NCI-H1105 (cell line): ENCODE data around the gene NCLN.
"Not testable (repeated sequence)": the region's sequence is repeated elsewhere in the genome, so short reads cannot be mapped to it uniquely, and the experiment has no call there.

ENCODE experiments used
- DNase-seq: peaks from one replicate; lab custom pipeline; 2025; lab: John Stamatoyannopoulos, UW

NCLN gene

GRCh38 chr19:3198901-3199700, 13.4 kb downstream of the NCLN start:
- no peak for DNase-seq

GRCh38 chr19:3201072-3201700, 15.5 kb downstream of the NCLN start:
- no peak for DNase-seq

GRCh38 chr19:3201911-3202310, 16.2 kb downstream of the NCLN start:
- no peak for DNase-seq

DNA sequence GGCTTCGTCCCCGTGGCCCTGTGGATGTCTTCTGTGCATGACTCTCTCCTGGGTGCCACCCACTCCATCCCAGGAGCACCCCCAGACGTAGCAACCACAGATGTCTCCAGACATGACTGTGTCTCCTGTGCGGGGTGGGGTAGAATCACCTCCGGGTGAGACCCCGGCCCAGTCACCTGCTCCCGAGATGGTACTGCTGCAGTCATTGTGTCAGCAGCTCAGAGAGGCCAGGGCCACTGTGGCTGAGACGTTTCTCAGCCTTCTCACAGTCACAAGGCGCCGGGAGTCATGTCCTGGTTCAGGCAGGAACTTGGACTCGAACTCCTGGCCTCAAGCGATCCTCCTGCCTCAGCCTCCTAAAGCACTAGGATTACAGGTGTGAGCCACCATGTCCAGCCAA, 16.6 kb downstream of the NCLN start:
- no peak for DNase-seq

GRCh38 chr19:3202895-3203294, 17.2 kb downstream of the NCLN start:
- DNase-seq, result not testable (repeated sequence)

GRCh38 chr19:3203805-3204645, 18.3 kb downstream of the NCLN start:
- DNase-seq, result no peak

DNA sequence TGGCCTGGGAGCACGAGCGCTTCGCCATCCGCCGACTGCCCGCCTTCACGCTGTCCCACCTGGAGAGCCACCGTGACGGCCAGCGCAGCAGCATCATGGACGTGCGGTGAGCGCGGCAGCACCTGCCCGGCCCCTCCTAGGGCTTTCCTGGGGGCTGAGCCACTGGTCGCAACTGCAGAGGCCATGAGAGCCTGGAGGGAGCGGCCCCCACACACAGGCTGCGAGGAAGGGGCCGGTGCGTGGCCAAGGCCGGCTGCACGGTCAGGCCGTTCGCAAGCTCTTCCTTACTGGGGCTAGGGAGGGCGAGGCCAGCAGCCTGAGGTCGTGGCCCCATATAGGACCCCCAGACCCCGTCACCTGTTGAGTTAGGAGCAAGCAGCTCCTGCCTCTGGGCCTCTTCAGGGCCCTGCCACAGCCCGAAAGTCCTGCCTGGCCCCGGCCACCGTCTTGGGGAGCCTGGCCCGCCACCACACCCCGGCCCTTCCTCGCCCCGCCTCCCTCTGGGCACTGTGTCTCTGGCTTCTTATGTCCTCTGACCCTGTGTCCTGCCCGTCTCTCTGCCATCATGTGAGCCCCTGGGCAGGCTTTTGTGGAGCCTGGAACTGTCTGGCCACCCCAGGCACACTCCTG, 19.0 kb downstream of the NCLN start:
- DNase-seq, result no peak

- DNase-seq, result no peak
These were observed 20.7 kb downstream of the NCLN start for GRCh38 chr19:3206216-3206953.

DNA sequence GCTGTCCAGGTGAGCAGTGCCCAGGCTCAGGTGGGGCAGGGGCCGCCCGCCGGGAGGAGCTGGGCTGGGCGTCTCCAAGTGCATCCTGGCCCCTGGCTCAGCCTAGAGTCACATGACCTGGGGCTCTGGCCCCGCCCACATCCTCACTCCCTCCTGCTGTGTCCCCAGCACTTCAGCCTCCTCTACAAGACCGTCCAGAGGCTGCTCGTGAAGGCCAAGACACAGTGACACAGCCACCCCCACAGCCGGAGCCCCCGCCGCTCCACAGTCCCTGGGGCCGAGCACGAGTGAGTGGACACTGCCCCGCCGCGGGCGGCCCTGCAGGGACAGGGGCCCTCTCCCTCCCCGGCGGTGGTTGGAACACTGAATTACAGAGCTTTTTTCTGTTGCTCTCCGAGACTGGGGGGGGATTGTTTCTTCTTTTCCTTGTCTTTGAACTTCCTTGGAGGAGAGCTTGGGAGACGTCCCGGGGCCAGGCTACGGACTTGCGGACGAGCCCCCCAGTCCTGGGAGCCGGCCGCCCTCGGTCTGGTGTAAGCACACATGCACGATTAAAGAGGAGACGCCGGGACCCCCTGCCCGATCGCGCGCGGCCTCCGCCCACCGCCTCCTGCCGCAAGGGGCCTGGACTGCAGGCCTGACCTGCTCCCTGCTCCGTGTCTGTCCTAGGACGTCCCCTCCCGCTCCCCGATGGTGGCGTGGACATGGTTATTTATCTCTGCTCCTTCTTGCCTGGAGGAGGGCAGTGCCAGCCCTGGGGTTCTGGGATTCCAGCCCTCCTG, 21.9 kb downstream of the NCLN start:
- DNase-seq, result no peak

GRCh38 chr19:3208317-3209207, 22.8 kb downstream of the NCLN start:
- no peak for DNase-seq

DNA sequence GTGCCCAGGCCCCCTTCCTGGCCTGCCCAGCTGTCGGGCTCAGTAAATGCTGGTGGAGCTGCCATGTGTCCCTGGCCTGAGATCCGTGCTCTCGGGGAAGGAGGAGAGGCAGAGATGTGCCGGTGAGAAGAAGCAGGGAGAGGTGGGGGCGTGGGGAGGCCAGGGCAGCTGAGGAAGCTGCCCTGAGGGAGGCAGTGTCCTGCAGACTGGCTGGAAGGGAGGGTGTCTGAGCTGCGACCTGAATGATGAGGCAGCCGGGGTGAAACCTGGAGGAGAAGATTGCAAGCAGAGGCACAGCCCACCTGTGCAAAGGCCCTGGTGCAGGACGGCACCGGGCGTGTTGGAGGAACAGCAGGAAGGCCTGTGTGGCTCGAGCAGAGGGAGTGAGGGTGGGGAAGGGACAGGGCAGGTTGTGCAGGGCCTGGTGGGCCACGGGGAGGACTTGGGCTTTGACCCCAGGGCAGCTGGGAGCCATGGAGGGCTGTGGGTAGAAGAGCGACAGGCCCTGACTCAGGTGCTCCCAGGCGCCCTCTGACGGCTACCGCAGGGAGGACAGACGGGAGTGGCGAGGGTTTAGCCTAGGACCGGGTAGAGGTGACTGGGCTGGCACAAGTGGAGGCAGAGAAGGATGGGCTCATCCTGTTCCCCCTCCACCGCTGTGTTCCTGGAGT, 24.8 kb downstream of the NCLN start:
- DNase-seq, result no peak

GRCh38 chr19:3211191-3211590, 25.5 kb downstream of the NCLN start:
- DNase-seq, result no peak

GRCh38 chr19:3213159-3213558, 27.4 kb downstream of the NCLN start:
- DNase-seq, result no peak

GRCh38 chr19:3216874-3217273, 31.1 kb downstream of the NCLN start:
- no peak for DNase-seq

DNA sequence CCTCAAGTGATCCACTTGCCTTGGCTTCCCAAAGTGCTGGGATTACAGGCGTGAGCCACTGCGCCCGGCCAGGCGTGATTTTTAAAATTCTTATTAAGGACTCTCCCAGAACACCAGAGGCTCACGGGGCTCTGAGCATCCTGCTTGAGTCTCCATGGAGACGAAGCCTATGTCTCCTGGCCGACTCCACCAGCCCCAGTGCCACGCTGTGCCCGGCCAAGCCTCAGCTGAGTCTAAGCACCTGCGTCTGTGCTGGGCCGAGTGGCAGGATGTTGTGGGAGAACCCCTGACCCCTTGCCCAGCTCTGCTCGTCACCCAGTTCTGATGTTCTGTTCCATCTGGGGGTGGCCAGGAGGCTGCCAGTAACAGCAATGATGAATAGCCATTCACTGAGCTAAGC, 34.8 kb downstream of the NCLN start:
- no peak for DNase-seq

GRCh38 chr19:3221576-3221975, 35.8 kb downstream of the NCLN start:
- DNase-seq, result not testable (repeated sequence)

GRCh38 chr19:3222709-3223108, 37.0 kb downstream of the NCLN start:
- no peak for DNase-seq

DNA sequence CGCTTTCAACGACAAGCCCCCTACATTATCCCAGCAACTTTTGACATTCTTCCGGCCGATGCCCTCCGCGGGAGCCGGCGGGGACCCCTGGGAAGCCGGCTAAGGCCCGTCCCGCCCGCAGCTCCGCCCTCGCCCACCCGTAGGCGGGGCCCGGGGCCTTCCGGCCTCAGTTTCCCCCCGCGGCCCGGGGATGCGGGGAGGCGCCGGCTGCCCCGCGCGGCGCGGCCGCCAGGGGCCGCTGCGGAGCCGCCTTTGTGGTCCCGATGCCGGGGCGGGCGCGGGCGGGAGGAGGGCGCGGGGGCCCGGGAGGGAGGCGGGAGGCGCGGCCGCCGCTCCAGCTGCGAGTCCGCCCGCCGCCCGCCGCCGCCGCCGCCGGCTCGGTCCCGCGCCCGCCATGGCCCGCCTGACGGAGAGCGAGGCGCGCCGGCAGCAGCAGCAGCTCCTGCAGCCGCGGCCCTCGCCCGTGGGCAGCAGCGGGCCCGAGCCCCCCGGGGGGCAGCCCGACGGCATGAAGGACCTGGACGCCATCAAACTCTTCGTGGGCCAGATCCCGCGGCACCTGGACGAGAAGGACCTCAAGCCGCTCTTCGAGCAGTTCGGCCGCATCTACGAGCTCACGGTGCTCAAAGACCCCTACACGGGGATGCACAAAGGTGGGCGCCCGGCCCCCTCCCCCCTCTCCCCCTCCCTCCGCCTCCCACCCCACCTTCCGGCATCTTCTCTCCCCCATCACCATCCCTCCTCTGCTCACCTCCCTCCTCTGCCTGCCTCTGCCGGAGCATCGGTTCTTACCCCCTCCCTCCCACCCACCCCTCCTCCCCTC, 38.8 kb downstream of the NCLN start, which contains the start of gene CELF5:
TSS of gene CELF5 (plus strand) at position 316 of the 823 bp plus-strand sequence. CDS start at position 395, 79 bp downstream.
- peak; percentile 40 for DNase-seq
